LoVo (cell line): ENCODE measurements around the gene CTLA4.

ENCODE experiments used
- DNase-seq: peaks from one replicate; pipeline ENCODE4 v3.0.0-alpha.2; 2016; ENCODE audit warnings: low spot score

The CTLA4 gene

DNA sequence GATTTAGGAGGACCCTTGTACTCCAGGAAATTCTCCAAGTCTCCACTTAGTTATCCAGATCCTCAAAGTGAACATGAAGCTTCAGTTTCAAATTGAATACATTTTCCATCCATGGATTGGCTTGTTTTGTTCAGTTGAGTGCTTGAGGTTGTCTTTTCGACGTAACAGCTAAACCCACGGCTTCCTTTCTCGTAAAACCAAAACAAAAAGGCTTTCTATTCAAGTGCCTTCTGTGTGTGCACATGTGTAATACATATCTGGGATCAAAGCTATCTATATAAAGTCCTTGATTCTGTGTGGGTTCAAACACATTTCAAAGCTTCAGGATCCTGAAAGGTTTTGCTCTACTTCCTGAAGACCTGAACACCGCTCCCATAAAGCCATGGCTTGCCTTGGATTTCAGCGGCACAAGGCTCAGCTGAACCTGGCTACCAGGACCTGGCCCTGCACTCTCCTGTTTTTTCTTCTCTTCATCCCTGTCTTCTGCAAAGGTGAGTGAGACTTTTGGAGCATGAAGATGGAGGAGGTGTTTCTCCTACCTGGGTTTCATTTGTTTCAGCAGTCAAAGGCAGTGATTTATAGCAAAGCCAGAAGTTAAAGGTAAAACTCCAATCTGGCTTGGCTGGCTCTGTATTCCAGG lies at the start of gene CTLA4:
Gene CTLA4, plus strand, starts transcription at position 211 of the 640 bp plus-strand sequence. Its CDS starts 172 bp downstream, at position 383.
- no peak for DNase-seq

DNA sequence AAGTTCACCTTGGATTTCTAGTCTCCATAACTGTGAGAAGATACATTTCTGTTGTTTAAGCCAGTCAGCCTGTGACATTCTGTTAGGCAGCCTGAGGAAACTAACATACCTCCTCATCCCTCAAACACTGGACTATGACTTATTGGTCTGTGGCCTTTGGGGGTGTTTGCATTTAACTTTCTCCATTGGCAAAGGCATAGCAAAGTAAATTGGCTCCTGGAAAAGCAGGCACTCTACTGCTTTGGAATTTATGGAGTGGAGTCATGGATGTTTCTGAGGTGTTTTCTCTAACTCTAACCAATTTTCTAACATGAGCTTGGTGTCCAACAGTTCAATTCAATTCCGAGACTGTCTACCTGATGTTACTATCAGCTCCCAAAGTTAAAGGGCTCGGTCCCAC lies 48.9 kb upstream of the CTLA4 start:
- no peak for DNase-seq

DNA sequence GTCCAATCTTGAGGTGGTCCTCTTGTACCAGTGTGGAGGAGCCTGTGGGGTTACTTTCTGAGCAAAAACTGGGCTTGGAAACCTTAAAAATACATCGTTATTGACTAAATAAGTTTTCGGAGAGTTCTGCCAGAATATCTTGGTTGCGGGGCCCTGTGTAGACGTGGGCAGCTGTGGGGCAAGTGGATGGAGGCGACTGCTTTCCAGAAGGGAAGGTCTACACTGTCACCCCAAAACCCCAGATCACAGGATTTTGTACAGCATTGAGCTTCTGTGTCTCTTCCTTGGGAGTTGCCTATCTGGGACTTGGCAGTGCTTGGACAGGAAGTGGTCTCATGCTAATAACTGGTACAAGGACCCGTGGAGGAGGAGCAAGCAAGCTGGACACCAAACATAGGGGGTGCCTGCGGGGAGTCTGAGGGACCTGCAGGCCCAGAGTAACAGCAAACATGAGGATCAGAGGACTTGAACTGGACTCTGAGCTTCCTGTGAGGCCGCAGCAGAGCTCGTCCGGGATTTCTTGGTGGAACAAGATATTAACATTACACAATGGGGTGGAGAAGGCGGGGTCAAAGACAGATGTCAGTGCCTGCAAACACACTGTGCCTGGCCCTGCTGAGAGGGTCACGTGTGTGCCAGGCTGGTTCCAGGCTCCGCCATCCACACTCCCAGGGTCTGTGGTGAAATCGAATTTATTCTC lies 48.0 kb upstream of the CTLA4 start:
- no peak for DNase-seq

DNA sequence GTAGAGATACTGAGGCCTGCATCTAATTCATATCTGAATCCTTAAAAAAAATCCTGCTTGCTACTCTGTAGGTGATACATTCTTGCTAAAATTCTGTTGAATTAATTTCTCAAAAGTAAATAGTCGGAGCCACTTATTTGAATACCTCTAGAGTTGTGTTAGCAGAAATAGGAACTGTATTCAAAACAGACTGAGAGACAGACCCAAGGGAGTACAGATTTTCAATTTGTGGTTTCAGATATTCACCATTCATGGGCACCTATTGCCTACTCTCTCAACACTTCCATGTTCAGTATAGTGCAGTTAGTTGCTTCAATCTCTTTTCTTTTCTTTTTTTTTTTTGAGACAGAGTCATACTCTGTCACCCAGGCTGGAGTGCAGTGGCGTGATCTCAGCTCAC lies 46.6 kb upstream of the CTLA4 start:
- no peak for DNase-seq

DNA sequence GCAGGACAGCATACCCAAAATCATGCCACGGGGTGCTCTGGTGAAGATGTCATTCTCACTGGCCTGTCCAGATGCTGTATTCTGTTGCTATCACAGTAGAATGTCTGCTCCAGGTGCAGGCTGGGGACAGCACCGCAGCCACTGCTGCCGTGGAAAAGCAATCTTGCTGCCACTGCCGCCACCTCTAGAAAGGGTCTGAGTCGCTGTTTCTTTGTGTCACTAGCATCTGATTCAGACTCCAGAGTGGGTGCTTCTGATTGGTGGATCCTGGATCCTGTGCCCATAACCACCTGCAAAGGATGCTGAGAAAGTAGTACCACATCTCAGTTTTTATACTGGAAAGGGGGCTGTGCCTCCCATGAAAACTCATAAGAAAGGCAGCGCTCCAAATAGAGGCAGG lies 45.3 kb upstream of the CTLA4 start:
- no peak for DNase-seq

DNA sequence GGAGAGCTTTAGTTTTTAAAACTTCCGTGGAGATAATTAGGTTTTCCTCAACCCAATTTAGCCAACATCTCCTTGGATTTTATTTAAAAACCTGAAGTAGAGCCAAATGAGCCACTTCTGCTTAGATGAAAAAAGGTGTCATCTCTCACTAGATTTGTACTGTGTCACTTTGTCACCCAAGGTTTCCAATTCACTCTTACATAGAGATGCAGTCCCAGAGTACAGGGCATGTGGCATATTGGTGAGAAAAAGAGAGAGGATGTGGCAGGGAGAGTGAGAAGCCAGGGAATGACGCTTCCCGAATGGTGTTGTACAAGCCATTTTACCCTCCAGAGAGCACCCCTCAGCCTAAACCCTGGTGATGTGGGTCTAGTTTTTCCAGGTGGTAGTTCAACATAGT lies 44.4 kb upstream of the CTLA4 start:
- no peak for DNase-seq

DNA sequence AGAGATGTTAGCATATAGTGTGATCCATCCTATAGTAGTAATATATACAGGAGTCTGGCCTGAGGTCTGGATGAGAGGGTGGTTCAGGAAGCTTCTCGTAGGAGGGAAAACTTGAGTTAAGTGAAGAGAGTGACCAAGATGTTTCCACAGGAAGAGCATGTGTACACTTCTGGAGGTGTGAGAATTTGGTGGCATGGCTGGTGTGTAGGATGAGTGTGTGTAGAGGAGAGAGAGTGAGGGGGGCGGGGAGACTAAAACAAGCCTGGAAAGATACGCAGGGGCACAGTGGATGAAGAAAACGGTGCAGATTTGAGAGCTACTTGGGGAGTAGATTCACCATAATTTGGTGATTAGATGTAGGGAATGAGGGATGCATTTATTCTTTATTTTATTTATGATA lies 43.5 kb upstream of the CTLA4 start:
- no peak for DNase-seq

DNA sequence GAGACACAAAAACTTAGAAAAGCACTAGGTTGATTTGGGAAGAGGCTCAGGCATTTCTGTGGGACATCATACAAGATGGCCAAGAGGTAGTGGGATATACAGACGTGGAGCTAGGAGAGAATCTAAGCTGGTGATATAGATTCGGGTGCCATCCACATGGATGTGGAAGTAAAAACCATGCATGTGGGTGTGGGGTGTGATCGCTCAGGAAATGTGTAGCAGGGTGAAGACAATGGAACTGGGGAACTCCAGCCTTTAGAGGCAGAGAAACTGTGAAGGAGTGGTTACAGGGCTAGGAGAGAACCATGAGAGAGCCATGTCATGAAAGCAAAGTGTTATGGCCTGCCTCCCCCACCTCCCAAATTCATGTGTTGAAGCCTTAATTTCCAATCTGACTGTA lies 43.0 kb upstream of the CTLA4 start:
- DNase-seq: no peak

DNA sequence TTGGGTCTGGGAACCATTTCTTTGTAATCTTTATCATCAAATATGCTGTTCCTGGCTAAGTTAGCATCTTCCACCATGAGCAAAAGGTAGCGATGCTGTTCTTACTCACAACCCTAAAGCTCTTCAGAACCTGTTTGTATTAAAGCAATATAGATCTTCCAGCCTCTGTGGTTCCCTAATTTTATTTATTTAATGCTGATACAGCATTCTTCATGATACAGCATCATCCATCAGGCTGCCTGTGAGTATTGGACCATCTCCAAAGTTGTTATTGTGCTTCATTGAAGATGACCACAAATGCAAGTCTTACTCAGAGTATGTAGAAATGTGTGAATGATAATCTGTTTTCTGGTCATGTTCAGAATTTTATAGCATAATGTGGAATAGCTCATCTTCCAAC lies 40.9 kb upstream of the CTLA4 start:
- DNase-seq: no peak

DNA sequence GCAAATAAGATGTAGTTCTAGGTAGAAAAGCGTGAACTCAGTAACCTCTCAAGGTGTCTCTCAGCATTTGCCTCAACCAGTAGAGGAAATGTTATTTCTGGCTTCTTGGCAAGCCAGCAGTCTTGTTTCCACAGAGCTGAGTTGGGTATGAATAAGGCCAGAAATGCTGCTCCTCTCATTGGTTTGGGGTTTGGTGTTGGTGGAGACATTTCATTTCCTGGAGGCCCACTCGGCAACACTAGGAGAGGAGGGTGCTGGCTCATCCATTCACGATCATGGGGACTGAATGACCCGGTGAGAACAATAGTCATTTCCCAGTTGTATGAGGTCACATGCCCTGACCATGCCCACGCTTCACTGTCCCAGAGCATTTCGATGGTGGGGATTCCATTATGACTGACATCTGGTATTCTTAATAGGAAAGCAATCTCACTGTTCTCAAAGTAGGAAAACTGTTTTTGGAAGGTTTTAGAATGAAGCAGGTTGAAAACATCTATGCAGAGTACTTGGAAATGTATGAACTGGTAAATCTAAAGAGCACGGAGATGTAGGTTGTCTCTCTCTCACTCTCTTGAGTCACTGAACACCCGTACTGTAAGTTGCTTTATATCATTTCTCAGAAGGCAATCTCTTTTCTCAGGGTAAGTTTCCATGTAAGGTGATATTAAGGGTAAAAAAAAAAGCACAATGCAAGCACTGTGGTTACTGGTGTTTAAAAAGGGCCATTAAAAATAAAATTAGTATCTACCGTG lies 37.1 kb upstream of the CTLA4 start:
- DNase-seq: no peak

DNA sequence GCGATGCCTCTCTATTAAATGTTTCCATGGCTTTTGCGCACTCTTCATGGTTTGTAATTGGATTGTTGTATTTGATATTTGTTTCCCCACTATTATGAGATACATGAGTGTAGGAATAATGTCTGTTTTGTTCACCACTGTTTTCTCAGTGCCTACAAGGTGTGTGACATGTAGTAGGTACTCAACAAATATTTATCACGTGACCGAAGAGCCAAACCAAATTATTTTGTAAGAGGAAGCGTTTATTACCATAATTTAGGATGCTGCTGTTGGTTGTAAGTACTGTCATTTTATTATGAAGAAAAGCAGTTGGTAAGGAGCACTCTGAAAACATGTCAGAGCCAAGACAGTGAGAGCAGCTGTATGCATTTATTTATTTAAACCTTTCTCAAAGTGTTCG lies 32.2 kb upstream of the CTLA4 start:
- DNase-seq: no peak

DNA sequence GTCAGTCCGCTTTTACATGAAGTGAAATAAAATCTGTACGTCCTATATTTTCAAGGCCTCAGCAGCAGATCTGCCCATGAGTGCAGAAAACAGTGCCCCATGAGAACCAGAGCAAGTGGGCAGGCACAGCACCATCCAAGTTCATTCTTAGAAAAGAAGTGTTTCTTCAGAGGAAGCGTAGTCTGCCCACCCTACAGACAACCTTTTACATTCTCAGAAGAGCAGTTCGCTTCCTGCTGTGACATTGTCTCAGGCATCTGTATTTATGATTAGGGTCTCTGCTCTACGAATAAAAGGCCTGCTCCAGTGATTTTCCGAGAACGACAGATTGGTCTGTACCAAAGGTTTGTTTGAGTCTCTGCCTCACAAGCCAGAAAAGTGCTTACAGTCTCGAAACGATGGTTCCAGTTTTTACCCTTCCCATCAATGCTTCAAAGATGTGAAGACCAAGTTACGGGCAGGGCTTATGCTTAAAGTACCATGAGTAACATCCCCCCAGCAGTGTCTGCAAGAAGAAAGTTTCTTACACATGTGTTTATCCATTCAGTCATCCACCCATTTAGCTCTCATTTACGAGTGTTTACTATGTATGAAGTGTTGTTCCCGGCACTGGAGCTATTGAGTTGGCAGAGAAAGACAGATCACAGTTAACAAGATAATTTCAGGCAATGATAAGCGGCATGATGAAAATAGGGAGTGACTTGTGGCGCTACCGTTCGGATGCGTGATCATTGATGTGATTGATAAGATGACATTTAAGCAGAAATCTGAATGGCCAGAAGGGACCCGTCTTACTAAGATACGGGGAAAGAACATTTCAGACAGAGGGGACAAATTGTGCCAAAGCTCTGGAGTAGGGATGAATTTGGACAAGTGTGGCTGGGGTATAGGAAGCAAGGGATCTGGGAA lies 31.4 kb upstream of the CTLA4 start:
- no peak for DNase-seq

DNA sequence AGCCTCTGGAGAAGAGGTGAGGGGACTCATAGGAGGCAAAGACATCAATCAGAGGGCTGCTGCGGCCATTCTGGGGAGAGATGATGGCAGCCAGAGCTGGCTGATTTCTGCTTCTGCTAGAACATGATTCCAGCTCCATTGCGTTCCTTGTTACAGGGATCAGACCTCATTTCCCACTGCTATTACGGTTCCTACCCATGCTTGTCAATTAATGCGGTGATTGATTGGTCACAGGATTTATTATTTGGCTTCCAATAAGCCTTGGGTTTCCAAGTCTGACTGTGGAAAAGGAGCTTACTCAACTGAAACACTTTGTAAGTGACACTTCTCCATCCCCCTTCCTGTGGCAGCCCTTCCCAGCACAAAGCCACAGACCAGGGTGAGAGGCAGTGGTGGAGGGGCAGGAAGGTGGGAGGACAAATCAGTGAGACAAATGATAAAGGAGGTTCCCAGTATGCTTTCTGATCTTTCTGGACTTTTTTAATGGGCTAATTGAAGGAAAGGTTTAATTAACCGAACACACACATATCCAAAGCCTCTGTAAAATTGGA lies 26.8 kb upstream of the CTLA4 start:
- DNase-seq: no peak

DNA sequence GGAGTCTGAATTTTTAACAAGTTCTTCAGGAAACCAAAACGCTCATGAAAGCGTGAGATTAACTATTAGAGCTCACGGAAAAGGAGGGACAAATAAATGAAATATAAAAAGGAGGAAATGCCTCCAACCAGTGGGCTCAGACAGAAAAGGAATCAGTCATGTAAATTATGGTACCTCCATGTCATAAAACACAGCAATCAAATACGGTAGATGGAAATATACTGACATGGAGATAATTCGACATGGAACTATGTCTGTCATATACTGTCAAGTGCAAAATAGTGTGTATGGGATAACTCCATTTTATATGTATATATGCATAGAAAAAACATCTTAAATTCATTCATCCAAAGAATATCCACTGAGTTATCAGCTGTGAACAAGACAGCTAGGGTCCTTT lies 25.9 kb upstream of the CTLA4 start:
- no peak for DNase-seq

DNA sequence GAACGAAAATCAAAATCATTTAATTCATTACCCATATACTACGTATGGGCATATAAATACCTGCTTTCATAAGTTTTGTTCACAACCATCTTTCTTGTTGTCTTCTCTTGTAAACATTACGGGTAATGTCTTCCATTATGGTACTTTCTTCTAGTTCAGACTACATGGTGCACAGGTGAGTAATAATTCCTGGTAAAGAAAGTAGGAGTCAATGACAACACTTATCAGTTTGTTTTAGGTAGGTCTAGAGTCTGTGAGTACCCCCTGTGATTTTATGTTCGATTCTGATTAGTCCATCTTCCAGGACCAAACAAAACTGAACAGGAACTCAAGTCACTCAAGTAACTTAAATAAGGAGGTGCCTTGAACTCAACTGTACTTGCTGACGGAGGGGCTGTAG lies 25.2 kb upstream of the CTLA4 start:
- DNase-seq: no peak

DNA sequence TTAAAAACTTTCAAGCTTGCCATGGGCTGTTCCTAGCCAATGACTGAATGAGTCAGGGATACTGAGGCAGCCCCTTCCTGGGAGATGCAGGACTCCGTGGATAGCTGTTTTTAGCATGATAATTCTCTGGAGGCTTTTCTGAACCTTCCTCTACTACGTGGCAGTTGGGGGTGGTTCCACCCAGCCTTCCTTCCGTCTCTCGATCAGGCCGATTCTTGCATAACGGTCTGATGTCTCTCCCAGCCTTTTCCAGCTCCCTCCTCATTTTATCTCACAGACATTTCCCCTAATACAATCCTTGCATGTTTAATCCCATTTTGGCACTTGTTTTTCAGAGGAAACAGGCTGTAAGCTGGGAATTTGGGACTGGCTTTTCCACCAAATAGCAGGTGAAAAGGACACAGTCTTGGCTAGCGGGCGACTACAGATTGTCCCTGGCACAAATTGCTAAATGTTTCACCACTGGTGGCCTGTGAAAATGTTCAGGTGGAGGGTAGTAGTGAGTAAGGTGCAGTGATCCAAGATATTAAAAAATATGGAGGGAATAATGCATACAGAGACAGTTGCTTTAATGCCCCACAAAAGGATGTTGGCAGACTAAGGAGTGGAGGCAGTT lies 21.0 kb upstream of the CTLA4 start:
- no peak for DNase-seq

DNA sequence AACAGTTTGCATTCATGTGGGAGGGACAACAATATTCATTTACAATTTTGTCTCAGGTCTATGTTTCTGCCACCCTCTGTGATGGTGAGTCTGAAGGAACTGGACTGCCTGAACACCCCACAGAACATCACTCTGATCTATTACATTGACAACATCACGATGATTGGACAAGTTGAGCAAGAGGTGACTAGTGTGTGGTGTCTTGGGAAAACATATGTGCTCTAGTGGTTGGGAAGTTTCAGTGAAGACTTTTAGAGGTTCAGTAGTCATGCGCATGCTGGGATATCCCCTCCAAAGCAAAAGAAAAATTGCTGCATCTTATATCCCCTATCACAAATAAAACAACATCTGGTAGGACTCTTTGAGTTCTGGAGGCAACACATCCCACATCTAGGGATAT lies 18.6 kb upstream of the CTLA4 start:
- no peak for DNase-seq

DNA sequence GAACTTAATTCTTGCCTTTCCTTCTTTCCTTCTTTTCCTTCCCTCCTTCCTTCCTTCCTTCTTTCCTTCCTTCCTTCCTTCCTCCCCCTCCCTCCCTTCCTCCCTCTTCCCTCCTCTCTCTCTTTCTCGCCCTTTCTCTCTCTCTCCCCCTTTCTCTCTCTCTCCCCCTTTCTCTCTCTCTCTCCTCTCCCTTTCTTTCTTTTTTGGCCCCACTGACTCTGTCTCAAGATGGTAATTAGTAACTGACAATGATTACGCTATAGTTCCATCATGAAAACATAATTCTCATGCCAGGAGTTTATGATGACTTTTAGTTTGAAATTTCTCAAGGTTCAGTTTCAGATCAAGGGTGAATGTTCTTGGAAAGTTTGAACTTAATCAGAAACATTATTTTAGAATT lies 14.8 kb upstream of the CTLA4 start:
- DNase-seq: no peak

DNA sequence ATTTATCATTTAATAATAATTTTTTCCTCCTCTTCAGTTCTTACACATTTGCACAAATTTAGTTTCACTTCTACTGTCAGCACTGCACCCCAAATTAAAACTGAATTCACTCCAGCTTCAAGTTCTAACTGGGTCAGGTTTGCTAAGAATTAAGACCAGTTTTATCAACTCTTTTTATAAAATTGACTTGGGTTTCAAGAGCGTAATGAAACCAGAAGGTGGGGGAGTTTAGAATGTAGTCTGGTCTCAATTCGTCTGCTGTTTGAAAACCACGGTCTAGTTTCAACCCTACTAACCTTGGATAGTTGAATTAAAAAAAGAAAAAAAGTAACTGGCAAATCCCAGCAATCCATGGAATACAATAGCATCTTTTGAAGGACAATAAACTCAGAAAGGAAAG lies 14.3 kb upstream of the CTLA4 start:
- no peak for DNase-seq

DNA sequence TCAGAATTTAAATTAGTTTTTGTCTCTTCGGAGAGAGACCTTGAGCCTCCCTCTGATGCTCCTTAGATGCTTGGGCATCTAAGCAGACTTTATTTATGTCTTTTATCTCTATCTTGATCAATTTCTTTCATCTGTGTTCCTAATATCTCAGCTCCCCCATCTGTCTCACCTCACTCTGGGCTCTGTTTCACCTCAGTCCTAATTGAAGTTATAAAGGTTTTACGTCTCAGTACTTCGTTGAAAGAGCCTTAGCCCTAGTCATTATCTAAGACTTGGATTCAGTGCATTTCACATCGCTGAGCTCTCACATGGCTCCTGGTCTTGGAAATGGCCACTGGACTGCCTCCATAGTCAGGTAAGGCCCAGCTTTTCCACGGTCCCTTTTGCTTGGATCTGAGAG lies 13.8 kb upstream of the CTLA4 start:
- no peak for DNase-seq

DNA sequence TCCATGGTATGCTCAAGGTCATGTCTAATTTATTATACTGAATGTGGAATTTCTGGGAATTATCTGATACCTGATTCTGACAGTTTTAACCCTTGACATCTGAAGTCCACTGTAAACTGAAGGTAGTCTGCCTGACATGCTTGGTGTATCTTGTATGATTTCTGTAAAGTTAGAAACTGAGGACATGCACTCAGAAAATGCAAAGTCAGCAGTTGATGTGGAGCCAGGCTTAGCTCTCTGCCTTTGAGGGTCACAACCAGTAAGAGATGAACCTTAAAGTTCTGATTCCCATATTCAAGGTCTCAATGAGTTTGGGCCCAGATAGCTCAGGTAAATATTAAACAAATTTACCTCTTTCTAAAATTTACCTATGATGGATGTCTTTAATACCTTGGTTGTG lies 12.3 kb upstream of the CTLA4 start:
- DNase-seq: no peak

DNA sequence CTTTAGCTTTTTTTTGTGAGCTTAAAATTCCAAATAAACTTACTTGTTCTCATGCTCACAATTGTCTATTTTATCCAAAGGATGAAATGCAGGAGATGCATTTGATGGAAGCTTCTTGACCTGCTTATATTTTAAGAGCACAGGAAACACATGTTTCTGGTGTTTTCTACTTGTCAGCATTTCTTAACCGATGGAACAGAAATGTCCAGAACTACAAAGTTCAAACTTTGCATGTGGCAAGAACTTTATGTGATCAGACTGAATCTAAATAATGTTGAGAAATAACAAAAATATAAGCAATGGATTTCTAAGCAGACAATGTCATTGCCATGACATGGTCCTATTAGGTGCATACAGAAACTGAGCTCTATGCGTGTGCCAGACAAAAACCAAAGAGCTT lies 9.9 kb upstream of the CTLA4 start:
- no peak for DNase-seq
